Stomach (tissue), 9 donors: ENCODE results near the gene PLEKHH3. TPM values are rescaled to one million over a fixed set of nuclear protein-coding genes. Genes with fewer than 3 reads are reported as not detected.

ENCODE experiments used
- DNase-seq, 2 donors: peaks; one replicate each; pipeline versions ENCODE4 v3.0.0 to v3.0.0-alpha.2; 2013 to 2019
- H3K27ac ChIP-seq, 5 donors: fragments of 200-600 bp in 4 of 5; sonication (generic) in 4 of 5; one replicate each; pipeline ENCODE4 v1.5.1; 2013 to 2019; ENCODE audit warnings: mild to moderate bottlenecking in 1 of 5, moderate library complexity in 1 of 5
- H3K27me3 ChIP-seq, 3 donors: fragments of 200-600 bp; sonication (generic); one replicate each; pipeline ENCODE4 v1.5.1; 2017 to 2019; ENCODE audit warnings: mixed run types in 1 of 3
- H3K36me3 ChIP-seq, 4 donors: fragments of 200-600 bp; sonication (generic); 1 replicate in 3 of 4; 2 replicates in 1 of 4; pipeline ENCODE4 v1.5.1; 2016 to 2019
- H3K4me1 ChIP-seq, 4 donors: fragments of 200-600 bp; sonication (generic); one replicate each; pipeline ENCODE4 v1.5.1; 2016 to 2019
- H3K4me3 ChIP-seq, 4 donors: fragments of 200-600 bp; sonication (generic) in 3 of 4; one replicate each; pipeline ENCODE4 v1.5.1; 2016 to 2019; ENCODE audit warnings: mild to moderate bottlenecking in 1 of 4
- H3K9me3 ChIP-seq, 4 donors: fragments of 200-600 bp; sonication (generic); one replicate each; pipeline ENCODE4 v1.5.1; 2016 to 2019
- CTCF ChIP-seq, 7 experiments: fragments of 450-650 bp in 4 of 7; fragments of 200-600 bp in 3 of 7; sonication (generic) in 3 of 7; IDR thresholded peaks; one replicate each; pipeline ENCODE4 v1.5.1; 2016 to 2019; ENCODE audit warnings: antibody characterized with exemption in 7 of 7, control low read depth in 2 of 7, mild to moderate bottlenecking in 1 of 7
- EP300 ChIP-seq: sonication (generic); formaldehyde crosslinking; IDR thresholded peaks from one replicate; pipeline ENCODE4 v1.6.1; 2017; ENCODE audit warnings: antibody characterized with exemption
- POLR2A ChIP-seq, 4 donors: fragments of 450-650 bp; IDR thresholded peaks; one replicate each; pipeline ENCODE4 v1.6.1; 2016; ENCODE audit warnings: antibody characterized with exemption in 4 of 4, control low read depth in 2 of 4, mild to moderate bottlenecking in 1 of 4, moderate library complexity in 1 of 4
- POLR2AphosphoS5 ChIP-seq, 3 donors: sonication (generic); formaldehyde crosslinking; IDR thresholded peaks; one replicate each; pipeline ENCODE4 v1.6.1; 2016; ENCODE audit warnings: antibody characterized with exemption in 3 of 3
- WGBS, 5 donors: extraction: QIAGEN DNeasy Blood & Tissue Kit in 3 of 5; methylation state at CpG; one replicate each; pipeline versions ENCODE4 v1.1.5 to v1.1.7; 2013 to 2018; 5-methylcytosine and 5-hydroxymethylcytosine counted together
- intact Hi-C: fragments of 100-400 bp; cut with DNase I; formaldehyde crosslinking; loops from one replicate; pipeline ENCODE4 v1.15.1; 2023; ENCODE audit warnings: low total_unique reads
- polyA plus RNA-seq, 3 donors: library from polyadenylated mRNA; stranded (reverse); fragments of 200-250 nt; gene quantifications; one replicate each; pipeline ENCODE4 v1.2.3, GENCODE V29; 2013
- total RNA-seq, 5 donors: library from RNA; depleted of rRNA; stranded (reverse); fragments of >200 nt; gene quantifications; one replicate each; pipeline versions ENCODE4 v1.1.0 to v1.2.3, GENCODE V29; 2014 to 2016
- donor health status: healthy with polysubstance abuse.
- donor health status: Bipolar disorder and iron deficiency.
- donor health status: healthy.

PLEKHH3 gene
- total and polyA plus RNA-seq, 8 donors = 16.5 to 96.0 (median 40.4) TPM

DNA sequence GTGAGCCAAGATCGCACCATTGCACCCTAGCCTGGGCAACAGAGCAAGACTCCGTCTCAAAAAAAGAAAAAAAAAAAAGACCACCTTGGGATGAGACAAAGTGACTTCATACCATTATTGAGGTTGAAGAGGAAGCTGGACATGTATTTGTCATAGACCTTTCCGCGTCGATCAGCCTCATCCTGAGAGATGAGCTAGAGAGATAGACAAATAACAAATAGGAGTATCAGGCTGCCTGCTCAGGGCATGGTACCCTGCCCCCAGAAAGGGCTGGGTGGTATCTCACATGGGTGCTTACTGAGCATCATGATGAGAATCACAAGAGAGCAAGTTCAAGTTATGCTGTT lies 27.7 kb upstream of the PLEKHH3 start:
- Histone ChIP-seq H3K27me3 (no peaks in the 10 kb centered on the region), H3K4me1 (no peaks in the 10 kb centered on the region), H3K27ac (no peak overlapping the region), H3K9me3 (no peaks in the 10 kb centered on the region), H3K4me3 (no peak overlapping the region), H3K36me3 (peaks cover 67 to 100% (median 100%) of the 10 kb centered on the region in 4 donors)
- DNase-seq = no peak
- intact Hi-C loops = loop anchor here (10.0 kb wide), 1 partner anchor 250 kb away; no protein-coding TSS in a partner anchor
- WGBS, 5 donors = 78 to 93% (median 90%) methylated on average over 5 of the region's 5 CpGs
- TF ChIP-seq POLR2A (IDR thresholded peaks at IDR 0.05) (no peak), POLR2AphosphoS5 (IDR thresholded peaks at IDR 0.05) (no peak), EP300 (no peak), CTCF (IDR thresholded peaks at IDR 0.05) (no peak)

- Histone ChIP-seq H3K27ac (no peak overlapping the region), H3K27me3 (no peaks in the 10 kb centered on the region), H3K9me3 (no peaks in the 10 kb centered on the region), H3K4me3 (no peak overlapping the region), H3K36me3 (peaks cover 48 to 100% (median 97%) of the 10 kb centered on the region in 4 donors), H3K4me1 (peaks cover 0 to 11% (median 3%) of the 10 kb centered on the region in 4 donors)
- intact Hi-C loops = loop anchor here (10.0 kb wide), 1 partner anchor 252 kb away; no protein-coding TSS in a partner anchor
- TF ChIP-seq POLR2A (IDR thresholded peaks at IDR 0.05) (no peak), POLR2AphosphoS5 (IDR thresholded peaks at IDR 0.05) (no peak), CTCF (IDR thresholded peaks at IDR 0.05) (no peak)
- 82 to 89% (median 86%) methylated on average over 11 of the region's 11 CpGs for WGBS, 5 donors
- no peak for DNase-seq
These were observed 25.7 kb upstream of the PLEKHH3 start for GRCh38 chr17:42702446-42702845.

GRCh38 chr17:42700586-42701289 lies 23.9 kb upstream of the PLEKHH3 start:
- no peaks in the 10 kb centered on the region for H3K27me3 ChIP-seq
- WGBS, 5 donors = 74 to 85% (median 81%) methylated on average over 9 to 10 of the region's 10 CpGs
- peaks cover 0 to 11% (median 3%) of the 10 kb centered on the region in 4 donors for H3K4me1 ChIP-seq
- H3K9me3 ChIP-seq = no peaks in the 10 kb centered on the region
- H3K4me3 ChIP-seq = no peak overlapping the region
- no peak overlapping the region for H3K27ac ChIP-seq
- intact Hi-C loops = loop anchor here (10.0 kb wide), 1 partner anchor 254 kb away; no protein-coding TSS in a partner anchor
- peaks cover 37 to 100% (median 97%) of the 10 kb centered on the region in 4 donors for H3K36me3 ChIP-seq
- no peak for TF ChIP-seq EP300
- DNase-seq = no peak

GRCh38 chr17:42699415-42699740 lies 22.6 kb upstream of the PLEKHH3 start:
- Histone ChIP-seq H3K27ac (peak overlapping the region in 2 of 5 donors; percentile 20 to 29), H3K36me3 (peaks cover 27 to 100% (median 97%) of the 10 kb centered on the region in 4 donors), H3K4me3 (no peak overlapping the region), H3K4me1 (peaks cover 0 to 11% (median 3%) of the 10 kb centered on the region in 4 donors), H3K9me3 (no peaks in the 10 kb centered on the region), H3K27me3 (no peaks in the 10 kb centered on the region)
- no peak for TF ChIP-seq EP300
- no peak for TF ChIP-seq POLR2A (IDR thresholded peaks at IDR 0.05)
- TF ChIP-seq CTCF (IDR thresholded peaks at IDR 0.05) = no peak
- no peak for TF ChIP-seq POLR2AphosphoS5 (IDR thresholded peaks at IDR 0.05)
- 92 to 95% (median 93%) methylated on average over 4 of the region's 4 CpGs for WGBS, 5 donors
- intact Hi-C loops = no loop called here
- no peak for DNase-seq
